ENCODE measurements around the gene GNLY.

The GNLY gene

GRCh38 chr2:85662899-85663593 lies 31.1 kb upstream of the GNLY start:
- no peaks in the 10 kb centered on the region for H4K20me1 ChIP-seq (ENCODE audit: low read depth, low read length)
- no peak overlapping the region for H2AFZ ChIP-seq (ENCODE audit: low read depth, low read length, severe bottlenecking)
- H3K9me3 ChIP-seq (ENCODE audit: insufficient read depth, low read length): no peaks in the 10 kb centered on the region
- H3K27ac ChIP-seq (ENCODE audit: low read depth, low read length): no peak overlapping the region
- H3K9ac ChIP-seq (ENCODE audit: low read length): no peak overlapping the region
- H3F3A ChIP-seq (ENCODE audit: insufficient read depth): no peaks in the 10 kb centered on the region
- no peaks in the 10 kb centered on the region for H3K79me2 ChIP-seq (ENCODE audit: insufficient read depth, low read length)
- H3K9me2 ChIP-seq (replicated peaks; ENCODE audit: insufficient read depth, low read length): no peaks in the 10 kb centered on the region
- no peak overlapping the region for H3K4me2 ChIP-seq (ENCODE audit: low read depth, low read length, poor library complexity, severe bottlenecking)
- no peak overlapping the region for H3K4me3 ChIP-seq (ENCODE audit: insufficient read depth, low read length, poor library complexity, severe bottlenecking)
- TF ChIP-seq EZH2phosphoT487 (conservative IDR thresholded peaks at IDR 0.05; ENCODE audit: low read length) (no peak), CTCF (IDR thresholded peaks at IDR 0.05; ENCODE audit: insufficient read depth, low read length, poor library complexity, severe bottlenecking) (no peak)
- H3K36me3 ChIP-seq (ENCODE audit: low read length): no peaks in the 10 kb centered on the region
- no peaks in the 10 kb centered on the region for H3K27me3 ChIP-seq (ENCODE audit: low read length)

GRCh38 chr2:85663594-85664565 lies 30.3 kb upstream of the GNLY start:
- Histone ChIP-seq H3F3A (ENCODE audit: insufficient read depth) (no peaks in the 10 kb centered on the region), H3K9ac (ENCODE audit: low read length) (no peak overlapping the region), H2AFZ (ENCODE audit: low read depth, low read length, severe bottlenecking) (no peak overlapping the region), H3K9me2 (replicated peaks; ENCODE audit: insufficient read depth, low read length) (no peaks in the 10 kb centered on the region), H3K4me2 (ENCODE audit: low read depth, low read length, poor library complexity, severe bottlenecking) (no peak overlapping the region), H3K27ac (ENCODE audit: low read depth, low read length) (no peak overlapping the region), H3K27me3 (ENCODE audit: low read length) (no peaks in the 10 kb centered on the region), H4K20me1 (ENCODE audit: low read depth, low read length) (no peaks in the 10 kb centered on the region), H3K79me2 (ENCODE audit: insufficient read depth, low read length) (no peaks in the 10 kb centered on the region), H3K36me3 (ENCODE audit: low read length) (no peaks in the 10 kb centered on the region), H3K9me3 (ENCODE audit: insufficient read depth, low read length) (no peaks in the 10 kb centered on the region), H3K4me3 (ENCODE audit: insufficient read depth, low read length, poor library complexity, severe bottlenecking) (no peak overlapping the region)
- TF ChIP-seq EZH2phosphoT487 (conservative IDR thresholded peaks at IDR 0.05; ENCODE audit: low read length) (no peak), CTCF (IDR thresholded peaks at IDR 0.05; ENCODE audit: insufficient read depth, low read length, poor library complexity, severe bottlenecking) (no peak)

GRCh38 chr2:85665264-85665937 lies 28.8 kb upstream of the GNLY start:
- no peaks in the 10 kb centered on the region for H3K27me3 ChIP-seq (ENCODE audit: low read length)
- TF ChIP-seq CTCF (IDR thresholded peaks at IDR 0.05; ENCODE audit: insufficient read depth, low read length, poor library complexity, severe bottlenecking) (no peak), EZH2phosphoT487 (conservative IDR thresholded peaks at IDR 0.05; ENCODE audit: low read length) (no peak)
- H3K4me2 ChIP-seq (ENCODE audit: low read depth, low read length, poor library complexity, severe bottlenecking): no peak overlapping the region
- H3K4me3 ChIP-seq (ENCODE audit: insufficient read depth, low read length, poor library complexity, severe bottlenecking): no peak overlapping the region
- H3K27ac ChIP-seq (ENCODE audit: low read depth, low read length): no peak overlapping the region
- H3K9me3 ChIP-seq (ENCODE audit: insufficient read depth, low read length): no peaks in the 10 kb centered on the region
- H2AFZ ChIP-seq (ENCODE audit: low read depth, low read length, severe bottlenecking): no peak overlapping the region
- no peaks in the 10 kb centered on the region for H4K20me1 ChIP-seq (ENCODE audit: low read depth, low read length)
- H3K36me3 ChIP-seq (ENCODE audit: low read length): no peaks in the 10 kb centered on the region
- no peaks in the 10 kb centered on the region for H3K79me2 ChIP-seq (ENCODE audit: insufficient read depth, low read length)
- H3F3A ChIP-seq (ENCODE audit: insufficient read depth): no peaks in the 10 kb centered on the region
- H3K9ac ChIP-seq (ENCODE audit: low read length): no peak overlapping the region
- no peaks in the 10 kb centered on the region for H3K9me2 ChIP-seq (replicated peaks; ENCODE audit: insufficient read depth, low read length)
